GM19099 (cell line): ENCODE measurements around the gene IL4R.

Experiments used
- POLR2A ChIP-seq: IDR thresholded peaks from 3 replicates; pipeline ENCODE4 v1.6.1; 2011; ENCODE audit warnings: low read depth; ENCODE audit not compliant: insufficient read length; ENCODE audit errors: extremely low read depth

IL4R gene

GRCh38 chr16:27405546-27406451, 92.0 kb downstream of the IL4R start:
- peak; percentile 45 for TF ChIP-seq POLR2A

DNA sequence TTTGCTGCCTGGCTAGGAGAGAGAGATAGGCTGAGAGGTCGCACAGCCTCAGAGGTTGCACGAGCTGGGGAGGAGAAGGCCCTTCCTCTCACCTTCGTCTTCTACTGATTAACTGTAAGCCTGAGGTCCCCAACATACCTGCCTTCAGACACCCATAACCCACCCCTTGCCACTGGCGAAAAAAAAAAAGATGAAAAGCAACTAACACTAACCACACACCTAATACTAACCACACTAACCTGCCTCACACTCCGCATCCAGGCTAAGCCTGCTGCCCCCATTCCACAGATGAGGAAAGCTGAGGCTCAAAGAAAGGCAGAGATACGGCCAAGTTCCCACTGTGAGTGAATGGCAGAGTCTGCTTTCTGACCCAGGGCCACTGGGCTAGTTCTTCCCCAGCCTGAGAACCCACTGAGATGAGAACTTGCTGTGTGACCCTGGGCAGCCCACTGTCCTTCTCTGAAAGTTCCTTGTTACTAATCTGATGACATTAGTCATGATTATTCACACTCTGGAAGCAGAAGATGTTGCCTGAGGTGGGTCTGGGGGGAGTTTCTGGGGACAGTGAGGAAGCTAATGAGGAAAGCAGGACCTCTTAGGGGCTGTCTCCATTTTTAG, 92.8 kb downstream of the IL4R start:
- TF ChIP-seq POLR2A: no peak

DNA sequence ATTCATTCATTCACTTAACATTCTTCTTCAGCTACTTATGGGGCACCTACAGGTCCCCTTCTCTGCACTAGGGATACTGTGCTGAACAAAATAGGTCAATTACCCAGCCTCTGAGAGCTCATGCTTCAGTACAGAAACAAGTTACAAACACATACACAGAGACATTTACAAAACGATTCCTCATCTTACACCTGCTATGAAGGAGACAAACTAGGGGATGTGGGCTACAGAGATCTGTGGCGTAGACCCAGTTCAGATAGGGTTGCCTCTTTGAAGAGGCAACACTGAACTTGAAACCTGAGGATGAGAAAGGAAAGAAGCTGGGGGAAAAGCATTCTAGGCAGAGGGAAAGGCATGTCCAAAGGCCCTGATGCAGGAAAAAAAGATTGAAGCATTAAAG, 93.4 kb downstream of the IL4R start:
- TF ChIP-seq POLR2A: no peak

- TF ChIP-seq POLR2A: peak; percentile 44
Observed at GRCh38 chr16:27408012-27408601, 94.3 kb downstream of the IL4R start.

DNA sequence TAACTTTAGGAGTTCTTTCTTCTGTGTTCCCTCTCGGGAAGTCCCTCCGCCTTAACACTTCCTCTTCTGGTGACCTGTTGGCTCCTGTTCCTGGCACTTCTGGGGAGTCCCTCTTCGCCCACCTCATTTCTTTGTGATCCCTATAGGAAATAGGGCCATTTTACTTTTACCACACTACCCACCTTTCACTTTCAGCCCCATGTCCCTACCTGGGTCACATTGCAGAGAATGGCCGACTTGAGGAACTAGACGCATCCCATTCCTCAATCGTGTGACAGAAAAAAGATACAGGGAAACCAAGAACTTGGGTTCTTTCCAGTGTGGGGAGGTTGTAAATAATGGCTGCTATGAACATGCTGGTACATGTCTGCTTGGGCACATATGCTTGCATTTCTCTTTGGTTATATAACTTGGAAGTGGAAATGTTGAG, 94.8 kb downstream of the IL4R start:
- TF ChIP-seq POLR2A: no peak

- TF ChIP-seq POLR2A: no peak
Observed at GRCh38 chr16:27410761-27411160, 97.0 kb downstream of the IL4R start.

DNA sequence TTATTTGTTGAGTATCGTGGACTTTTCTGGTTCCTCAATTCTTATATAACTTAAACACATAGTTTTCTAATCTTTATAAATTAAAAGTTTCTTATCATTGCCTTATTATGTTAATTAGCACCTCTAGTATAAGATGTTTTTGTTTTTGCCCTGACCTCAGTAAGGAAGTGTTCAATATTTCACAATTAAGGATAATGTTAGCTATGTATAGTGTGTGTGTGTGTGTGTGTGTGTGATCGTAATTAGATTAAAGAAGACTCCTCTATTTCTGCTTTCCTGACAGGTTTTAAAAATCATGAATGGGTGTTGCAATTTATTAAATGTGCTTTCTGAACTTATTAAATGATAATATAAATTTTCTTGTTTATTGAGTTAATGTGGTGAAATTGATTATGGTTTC, 100.2 kb downstream of the IL4R start:
- TF ChIP-seq POLR2A: no peak
